OCI-LY7 (cell line): Measurements from ENCODE around the gene ZCCHC2.

Experiments
- EZH2phosphoT487 ChIP-seq: fragments of 200-600 bp; sonication (generic); IDR thresholded peaks from 2 replicates; pipeline ENCODE4 v1.6.1; 2018; ENCODE audit warnings: low read depth, borderline replicate concordance, mild to moderate bottlenecking, mixed run types, antibody characterized with exemption, low read length, moderate library complexity, mixed read lengths
- TF ChIP-seq, protein P1 (sequence below): fragments of 200-600 bp; sonication (generic); conservative IDR thresholded peaks from 2 replicates; pipeline ENCODE4 v1.5.1; 2014; ENCODE audit warnings: mild to moderate bottlenecking, antibody characterized with exemption, low read length, moderate library complexity, mixed read lengths

DNA sequence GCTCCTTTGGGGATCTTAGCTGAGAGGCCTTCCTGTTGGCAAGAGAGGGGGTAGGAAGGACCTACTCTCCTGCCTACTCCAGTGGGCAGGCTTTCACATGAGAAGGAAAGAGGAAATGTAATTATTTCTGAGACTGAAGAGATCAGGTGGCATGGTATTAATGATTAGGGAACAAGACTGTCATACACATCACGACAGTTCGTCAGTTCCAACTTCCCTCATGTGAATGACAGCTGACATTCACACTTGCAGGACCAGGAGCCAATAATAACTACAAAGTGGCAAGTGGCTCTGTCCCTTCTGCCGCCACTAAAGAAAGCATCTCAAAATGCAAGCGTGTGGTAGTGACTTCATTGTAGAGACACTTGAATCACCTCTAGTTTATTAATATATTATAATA is 90.0 kb downstream of the ZCCHC2 start:
- TF ChIP-seq, protein P1, sequence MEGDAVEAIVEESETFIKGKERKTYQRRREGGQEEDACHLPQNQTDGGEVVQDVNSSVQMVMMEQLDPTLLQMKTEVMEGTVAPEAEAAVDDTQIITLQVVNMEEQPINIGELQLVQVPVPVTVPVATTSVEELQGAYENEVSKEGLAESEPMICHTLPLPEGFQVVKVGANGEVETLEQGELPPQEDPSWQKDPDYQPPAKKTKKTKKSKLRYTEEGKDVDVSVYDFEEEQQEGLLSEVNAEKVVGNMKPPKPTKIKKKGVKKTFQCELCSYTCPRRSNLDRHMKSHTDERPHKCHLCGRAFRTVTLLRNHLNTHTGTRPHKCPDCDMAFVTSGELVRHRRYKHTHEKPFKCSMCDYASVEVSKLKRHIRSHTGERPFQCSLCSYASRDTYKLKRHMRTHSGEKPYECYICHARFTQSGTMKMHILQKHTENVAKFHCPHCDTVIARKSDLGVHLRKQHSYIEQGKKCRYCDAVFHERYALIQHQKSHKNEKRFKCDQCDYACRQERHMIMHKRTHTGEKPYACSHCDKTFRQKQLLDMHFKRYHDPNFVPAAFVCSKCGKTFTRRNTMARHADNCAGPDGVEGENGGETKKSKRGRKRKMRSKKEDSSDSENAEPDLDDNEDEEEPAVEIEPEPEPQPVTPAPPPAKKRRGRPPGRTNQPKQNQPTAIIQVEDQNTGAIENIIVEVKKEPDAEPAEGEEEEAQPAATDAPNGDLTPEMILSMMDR: no peak
- TF ChIP-seq EZH2phosphoT487: no peak
